H1 (cell line): ENCODE measurements around the gene CAV1. TPM values are rescaled to one million over a fixed set of nuclear protein-coding genes. Genes with fewer than 3 reads are reported as not detected.

Experiments used
- BCL11A ChIP-seq, 2 experiments: IDR thresholded peaks; one replicate each; pipeline ENCODE4 v1.6.1; 2011; ENCODE audit warnings: low read depth in 2 of 2, low read length in 2 of 2, mild to moderate bottlenecking in 2 of 2
- CHD7 ChIP-seq: fragments of 300-600 bp; sonication (generic); IDR thresholded peaks from 2 replicates; pipeline ENCODE4 v1.7.1; 2012; ENCODE audit warnings: low read length, moderate library complexity, mild to moderate bottlenecking, inconsistent platforms; ENCODE audit not compliant: insufficient replicate concordance
- GABPA ChIP-seq: IDR thresholded peaks from 2 replicates; pipeline ENCODE4 v1.6.1; 2011; ENCODE audit warnings: mild to moderate bottlenecking, low read length, moderate library complexity, borderline replicate concordance; ENCODE audit not compliant: insufficient read depth
- KDM5A ChIP-seq: fragments of 200-600 bp; IDR thresholded peaks from 2 replicates; pipeline ENCODE4 v1.7.1; 2012; ENCODE audit warnings: mild to moderate bottlenecking, low read length, inconsistent platforms, mixed read lengths
- MAFK ChIP-seq: IDR thresholded peaks from 2 replicates; pipeline ENCODE4 v1.6.1; 2012; ENCODE audit warnings: low read depth, mild to moderate bottlenecking, improper control_type of control experiment, low read length
- ZNF274 ChIP-seq: IDR thresholded peaks from 2 replicates; pipeline ENCODE4 v1.7.0; 2012; ENCODE audit warnings: low read length, borderline replicate concordance; ENCODE audit errors: extremely low read depth
- polyA plus RNA-seq, 7 experiments: library from polyadenylated mRNA; depleted of rRNA in 3 of 7; stranded (reverse) in 5 of 7; unstranded in 2 of 7; fragments of >200 nt in 5 of 7; fragments of 200-250 nt in 2 of 7; gene quantifications; 1 replicate in 5 of 7; 2 replicates in 1 of 7; 4 replicates in 1 of 7; pipeline versions ENCODE4 v1.2.1 to v1.2.3, GENCODE V29; 2011 to 2013; ENCODE audit warnings: missing spikeins in 2 of 7, mixed read lengths in 2 of 7
- total RNA-seq: library from RNA; stranded (reverse); fragmentation: NEBNext Ultra II Directional; extraction: Animal tissue kit (Norgen Biotek cat#: 25700); gene quantifications from 2 replicates; pipeline ENCODE4 v1.2.1, GENCODE V29; 2021

Gene CAV1
- total and polyA plus RNA-seq, 2 of the 8 experiments (the other 6 are each of a cell fraction or from before 2014, with no cell fraction given), result 16.3 to 21.8 TPM

DNA sequence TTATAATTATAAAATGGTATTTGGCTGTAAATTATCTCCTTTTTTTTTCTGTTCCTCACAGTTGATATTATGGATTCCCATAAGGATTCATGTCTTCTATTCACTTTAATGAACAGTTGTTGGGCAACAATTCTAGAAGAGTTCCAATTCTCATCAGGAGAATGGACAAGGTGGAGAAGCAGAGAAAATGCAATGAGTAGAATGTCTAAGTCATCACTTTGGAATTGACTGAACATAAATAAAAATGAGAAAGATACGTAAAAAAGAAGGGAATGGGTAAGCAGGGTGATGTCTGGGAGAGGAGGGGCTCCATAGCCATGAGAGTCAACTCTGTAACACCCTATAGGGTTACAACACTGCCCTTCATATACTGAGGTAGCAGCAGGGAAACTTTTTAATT lies 27.1 kb upstream of the CAV1 start (continued):
- TF ChIP-seq CHD7 (no peak), KDM5A (no peak), BCL11A (IDR thresholded peaks at IDR 0.05; ENCODE audit: low read depth in 2 of 2, low read length in 2 of 2) (no peak), GABPA (no peak), MAFK (no peak), ZNF274 (no peak)
